HepG2 (cell line): ENCODE results near the gene ZC3H4. TPM values are rescaled to one million over a fixed set of nuclear protein-coding genes. Genes with fewer than 3 reads are reported as not detected.

ENCODE experiments used
- ATAC-seq: fragments of 200-7000 bp; cut with Tn5 transposase; 3 replicates; pipeline ENCODE4 v1.9.1; 2020; ENCODE audit warnings: mild to moderate bottlenecking, moderate library complexity
- BruUV-seq: library from RNA; stranded (reverse); fragments of 400-500 nt; replicated peaks from 2 replicates; lab custom pipeline; 2021; lab: Mats Ljungman, UMichigan
- CTCF ChIA-PET: fragments of 300-600 bp; formaldehyde crosslinking; extraction: SDS; loops from one replicate; lab custom pipeline; 2021; ENCODE audit warnings: low total read pairs, inconsistent platforms, low intra/inter-chr PET ratio; lab: Yijun Ruan, JAX
- POLR2A ChIA-PET: fragments of 350-600 bp; sonication (Branson Sonifier 250); formaldehyde crosslinking; loops from one replicate; lab custom pipeline; 2020; ENCODE audit warnings: antibody characterized with exemption, inconsistent platforms; lab: Yijun Ruan, JAX
- DNase-seq: peaks from one replicate; pipeline ENCODE4 v3.0.0-alpha.2; 2015; ENCODE audit warnings: low spot score
- FAIRE-seq: peaks from 3 replicates; lab custom pipeline; 2011; peaks lifted over from hg19 to GRCh38; lab: Jason Lieb, UNC
- H2AFZ ChIP-seq: one replicate; pipeline ENCODE4 v1.6.1; 2011; ENCODE audit warnings: low read length, inconsistent platforms
- H3K27ac ChIP-seq: fragments of 300-600 bp; 3 replicates; pipeline ENCODE4 v1.8.0; 2011; ENCODE audit warnings: mixed run types, mild to moderate bottlenecking, mixed read lengths, low read length, inconsistent platforms; ENCODE audit not compliant: insufficient read depth; ENCODE audit errors: extremely low read length
- H3K27me3 ChIP-seq, 2 experiments: fragments of 200-600 bp in 1 of 2; 2 replicates in 1 of 2; 3 replicates in 1 of 2; pipeline versions ENCODE4 v1.6.0 to v1.8.0; 2011; ENCODE audit warnings: low read length in 2 of 2, mild to moderate bottlenecking in 2 of 2, moderate library complexity in 2 of 2, inconsistent platforms in 1 of 2; ENCODE audit not compliant: insufficient read depth in 2 of 2, control insufficient read depth in 1 of 2
- H3K36me3 ChIP-seq, 2 experiments: fragments of 200-600 bp in 1 of 2; replicated peaks in 1 of 2; 2 replicates in 1 of 2; 3 replicates in 1 of 2; pipeline versions ENCODE4 v1.5.1 to v1.8.0; 2011; ENCODE audit warnings: low read length in 2 of 2, inconsistent platforms in 1 of 2; ENCODE audit not compliant: insufficient read depth in 2 of 2, control insufficient read depth in 1 of 2
- H3K4me1 ChIP-seq: 2 replicates; pipeline ENCODE4 v1.5.1; 2012; ENCODE audit warnings: low read length, inconsistent platforms; ENCODE audit not compliant: insufficient read depth
- H3K4me2 ChIP-seq: 2 replicates; pipeline ENCODE4 v1.6.0; 2011; ENCODE audit warnings: low read depth, low read length, inconsistent platforms
- H3K4me3 ChIP-seq, 3 experiments: fragments of 200-600 bp in 1 of 3; sonication (generic), shearing (Covaris generic) in 1 of 3; replicated peaks in 1 of 3; 2 replicates each; pipeline ENCODE4 v1.5.1; 2011 to 2016; ENCODE audit warnings: low read length in 3 of 3, inconsistent platforms in 2 of 3, low read depth in 2 of 3, mild to moderate bottlenecking in 2 of 3, control low read depth in 1 of 3, mixed read lengths in 1 of 3; ENCODE audit not compliant: insufficient read depth in 1 of 3
- H3K79me2 ChIP-seq: one replicate; pipeline ENCODE4 v1.6.1; 2011; ENCODE audit warnings: low read length, inconsistent platforms; ENCODE audit not compliant: insufficient read depth
- H3K9ac ChIP-seq: 2 replicates; pipeline ENCODE4 v1.6.0; 2011; ENCODE audit warnings: mild to moderate bottlenecking, low read depth, low read length, inconsistent platforms; ENCODE audit not compliant: insufficient read depth
- H3K9me3 ChIP-seq: 2 replicates; pipeline ENCODE4 v1.5.1; 2012; ENCODE audit warnings: mild to moderate bottlenecking, low read length
- H4K20me1 ChIP-seq: 2 replicates; pipeline ENCODE4 v1.6.0; 2011; ENCODE audit warnings: inconsistent platforms, mild to moderate bottlenecking, low read length, moderate library complexity; ENCODE audit not compliant: insufficient read depth
- ETV5 ChIP-seq: IDR thresholded peaks from 2 replicates; pipeline ENCODE4 v1.6.1; 2018; ENCODE audit warnings: missing biosample characterization, missing genetic modification reagents, inconsistent platforms, borderline replicate concordance
- GABPB1 ChIP-seq: IDR thresholded peaks from 2 replicates; pipeline ENCODE4 v1.6.1; 2016; ENCODE audit warnings: mild to moderate bottlenecking, missing genetic modification reagents, moderate library complexity, missing compliant biosample characterization
- HHEX ChIP-seq: IDR thresholded peaks from 2 replicates; pipeline ENCODE4 v1.6.1; 2016; ENCODE audit warnings: control low read depth
- ISX ChIP-seq: sonication (generic); formaldehyde crosslinking; conservative IDR thresholded peaks from 2 replicates; pipeline ENCODE4 v1.5.0; 2020; ENCODE audit warnings: missing genetic modification reagents
- MAX ChIP-seq: IDR thresholded peaks from 2 replicates; pipeline ENCODE4 v1.6.1; 2012; ENCODE audit warnings: inconsistent platforms
- MZF1 ChIP-seq: sonication (generic); formaldehyde crosslinking; IDR thresholded peaks from 2 replicates; pipeline ENCODE4 v1.8.1; 2023; ENCODE audit warnings: mild to moderate bottlenecking, missing genetic modification reagents, borderline replicate concordance
- PATZ1 ChIP-seq: sonication (generic); formaldehyde crosslinking; IDR thresholded peaks from 2 replicates; pipeline ENCODE4 v1.4.0; 2020; ENCODE audit warnings: missing genetic modification reagents
- ZBTB20 ChIP-seq: sonication (generic); formaldehyde crosslinking; IDR thresholded peaks from 2 replicates; pipeline ENCODE4 v1.8.1; 2023; ENCODE audit warnings: missing genetic modification reagents, low read depth, mild to moderate bottlenecking, borderline replicate concordance
- ZFP1 ChIP-seq: IDR thresholded peaks from 2 replicates; pipeline ENCODE4 v1.6.1; 2016
- ZNF18 ChIP-seq: sonication (generic); formaldehyde crosslinking; IDR thresholded peaks from 2 replicates; pipeline ENCODE4 v1.8.0; 2022; ENCODE audit warnings: mild to moderate bottlenecking, missing genetic modification reagents; ENCODE audit not compliant: insufficient replicate concordance
- ZNF333 ChIP-seq: sonication (generic); formaldehyde crosslinking; IDR thresholded peaks from 2 replicates; pipeline ENCODE4 v1.4.0; 2020; ENCODE audit warnings: mild to moderate bottlenecking, missing genetic modification reagents, borderline replicate concordance
- ZNF615 ChIP-seq: sonication (generic); formaldehyde crosslinking; IDR thresholded peaks from 2 replicates; pipeline ENCODE4 v1.5.0; 2020; ENCODE audit warnings: mild to moderate bottlenecking, missing genetic modification reagents, borderline replicate concordance
- ZNF788 ChIP-seq: sonication (generic); formaldehyde crosslinking; IDR thresholded peaks from 2 replicates; pipeline ENCODE4 v1.5.0; 2020; ENCODE audit warnings: mild to moderate bottlenecking, missing genetic modification reagents, borderline replicate concordance
- WGBS: methylation state at CpG from one replicate; pipeline ENCODE4 v1.1.6; 2017; ENCODE audit warnings: low lambda C conversion rate; 5-methylcytosine and 5-hydroxymethylcytosine counted together
- in situ Hi-C: cut with HindIII; loops from 2 replicates; pipeline ENCODE4 v1.10.0; 2017; ENCODE audit warnings: low pct_unique_long_range_greater_than_20kb; ENCODE audit not compliant: extremely low pct_ligation_motif_present
- intact Hi-C: fragments of 100-400 bp; cut with micrococcal nuclease; formaldehyde crosslinking; loops from one replicate; pipeline ENCODE4 v1.10.0; 2022; ENCODE audit not compliant: unreplicated experiment
- polyA plus RNA-seq, 8 experiments: library from polyadenylated mRNA; depleted of rRNA in 3 of 8; stranded (reverse) in 7 of 8; unstranded in 1 of 8; fragments of >200 nt; fragmentation: Illumina TruSeq in 4 of 8; extraction: Trizol in 4 of 8; gene quantifications; 2 replicates each; pipeline versions ENCODE4 v1.2.1 to v1.2.3, GENCODE V29; 2011 to 2016; ENCODE audit warnings: low read depth in 4 of 8, missing spikeins in 1 of 8, mixed read lengths in 1 of 8; ENCODE audit not compliant: insufficient read depth in 1 of 8
- total RNA-seq, 5 experiments: library from RNA; depleted of rRNA; stranded (reverse); fragments of >200 nt; fragmentation: Illumina TruSeq; extraction: Trizol; gene quantifications; 2 replicates each; pipeline ENCODE4 v1.2.3, GENCODE V29; 2016; ENCODE audit warnings: low read depth in 1 of 5

The ZC3H4 gene
- total and polyA plus RNA-seq, 2 of the 13 experiments (the other 11 are each of a cell fraction or from before 2014, with no cell fraction given): 1.8 to 10.7 TPM

- Histone ChIP-seq H3K4me1 (peaks cover 24% of the 10 kb centered on the region), H3K79me2 (no peaks in the 10 kb centered on the region), H2AFZ (no peak overlapping the region), H3K36me3 (no peaks in the 10 kb centered on the region), H3K9me3 (no peaks in the 10 kb centered on the region), H3K9ac (no peak overlapping the region), H3K27me3 (peaks cover 1 to 11% of the 10 kb centered on the region in 2 experiments; a peak in 1 of 5 replicates), H4K20me1 (no peaks in the 10 kb centered on the region), H3K27ac (no peak overlapping the region), H3K4me2 (peak overlapping the region; percentile 90), H3K4me3 (peak overlapping the region; percentile 52 to 77 (median 54); a peak in 4 of 6 replicates)
- no TSS peak for BruUV-seq
- ChIA-PET POLR2A (no interaction called here), CTCF (no interaction called here)
- WGBS: 64% methylated on average over 10 of the region's 37 CpGs
- FAIRE-seq (no peak), ATAC-seq (no peak), DNase-seq (no peak)
- TF ChIP-seq PATZ1 (CRISPR knock-in tag) (peak; percentile 54), ZNF333 (CRISPR knock-in tag) (0 out of 2 replicates have a peak, but pooled peaks have one; percentile 34), ZBTB20 (CRISPR knock-in tag) (no peak), HHEX (no peak), GABPB1 (CRISPR knock-in tag) (peak; percentile 37; the same call in 1 of the 2 replicates), ZNF18 (CRISPR knock-in tag) (peak; percentile 100), MAX (no peak), ETV5 (CRISPR knock-in tag) (peak; percentile 47; the same call in 1 of the 2 replicates), ZNF788 (no peak), ISX (CRISPR knock-in tag) (no peak), MZF1 (no peak), ZNF615 (CRISPR knock-in tag) (no peak), ZFP1 (CRISPR knock-in tag) (no peak)
- intact Hi-C loops: no loop called here
- in situ Hi-C loops: loop anchor here (10.0 kb wide), 1 partner anchor 104 kb away; no protein-coding TSS in a partner anchor
Observed at GRCh38 chr19:47020992-47021496, 92.5 kb downstream of the ZC3H4 start.
